ENCODE measurements around the gene ADARB1.

Gene ADARB1

GRCh38 chr21:45029298-45029947 is 45.0 kb upstream of the ADARB1 start:
- no peak for TF ChIP-seq CTCF (IDR thresholded peaks at IDR 0.05; ENCODE audit: insufficient read depth, low read length, poor library complexity, severe bottlenecking)
- H3K36me3 ChIP-seq (ENCODE audit: control insufficient read depth, insufficient read depth, low read length), result no peaks in the 10 kb centered on the region
- no peaks in the 10 kb centered on the region; the same call in 1 of the 2 replicates for H3K27me3 ChIP-seq (replicated peaks; ENCODE audit: control insufficient read depth, insufficient read depth, low read length)
- no peak overlapping the region for H3K4me3 ChIP-seq (replicated peaks; ENCODE audit: low read depth, low read length)
- DNase-seq (ENCODE audit: extremely low read depth, insufficient read length), result no peak

DNA sequence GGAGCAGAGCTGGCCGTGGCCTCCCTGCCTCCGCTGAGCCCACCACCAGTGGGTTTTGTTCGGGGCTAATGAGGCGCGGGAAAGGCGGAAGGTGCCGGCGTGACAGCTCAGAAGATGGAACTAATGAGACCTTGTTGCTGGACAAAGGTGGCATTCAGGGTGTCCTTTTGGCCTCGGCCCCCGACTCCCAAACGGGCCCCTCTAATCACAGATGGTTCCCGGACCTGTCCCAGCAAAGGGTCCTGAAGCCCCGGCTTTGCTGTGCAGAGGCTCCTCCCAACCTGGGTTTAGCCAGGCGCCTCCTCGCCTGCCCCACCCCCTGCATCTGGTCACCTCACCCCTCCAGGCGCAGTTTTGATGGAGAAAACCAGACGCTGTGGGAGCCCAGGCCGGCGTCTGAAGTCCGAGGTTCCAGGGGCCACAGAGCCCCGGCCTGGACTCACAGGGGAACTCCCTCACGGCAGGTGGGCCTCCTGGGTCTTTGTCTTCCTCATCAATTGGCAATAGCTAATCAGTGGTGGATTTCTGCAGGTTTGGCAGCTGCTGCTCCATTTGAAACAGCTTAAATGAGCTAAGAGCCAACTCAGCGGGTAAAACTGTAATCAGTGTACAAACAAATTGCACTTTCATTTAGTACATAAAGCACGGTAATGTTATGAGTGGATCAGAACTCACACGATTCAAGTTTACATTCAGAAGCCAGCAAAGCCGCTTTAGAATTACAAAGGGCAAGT is 44.3 kb upstream of the ADARB1 start:
- TF ChIP-seq CTCF (IDR thresholded peaks at IDR 0.05; ENCODE audit: insufficient read depth, low read length, poor library complexity, severe bottlenecking), result no peak
- Histone ChIP-seq H3K27me3 (replicated peaks; ENCODE audit: control insufficient read depth, insufficient read depth, low read length) (no peaks in the 10 kb centered on the region; the same call in 1 of the 2 replicates), H3K4me3 (replicated peaks; ENCODE audit: low read depth, low read length) (no peak overlapping the region), H3K36me3 (ENCODE audit: control insufficient read depth, insufficient read depth, low read length) (no peaks in the 10 kb centered on the region)
- no peak for DNase-seq (ENCODE audit: extremely low read depth, insufficient read length)

DNA sequence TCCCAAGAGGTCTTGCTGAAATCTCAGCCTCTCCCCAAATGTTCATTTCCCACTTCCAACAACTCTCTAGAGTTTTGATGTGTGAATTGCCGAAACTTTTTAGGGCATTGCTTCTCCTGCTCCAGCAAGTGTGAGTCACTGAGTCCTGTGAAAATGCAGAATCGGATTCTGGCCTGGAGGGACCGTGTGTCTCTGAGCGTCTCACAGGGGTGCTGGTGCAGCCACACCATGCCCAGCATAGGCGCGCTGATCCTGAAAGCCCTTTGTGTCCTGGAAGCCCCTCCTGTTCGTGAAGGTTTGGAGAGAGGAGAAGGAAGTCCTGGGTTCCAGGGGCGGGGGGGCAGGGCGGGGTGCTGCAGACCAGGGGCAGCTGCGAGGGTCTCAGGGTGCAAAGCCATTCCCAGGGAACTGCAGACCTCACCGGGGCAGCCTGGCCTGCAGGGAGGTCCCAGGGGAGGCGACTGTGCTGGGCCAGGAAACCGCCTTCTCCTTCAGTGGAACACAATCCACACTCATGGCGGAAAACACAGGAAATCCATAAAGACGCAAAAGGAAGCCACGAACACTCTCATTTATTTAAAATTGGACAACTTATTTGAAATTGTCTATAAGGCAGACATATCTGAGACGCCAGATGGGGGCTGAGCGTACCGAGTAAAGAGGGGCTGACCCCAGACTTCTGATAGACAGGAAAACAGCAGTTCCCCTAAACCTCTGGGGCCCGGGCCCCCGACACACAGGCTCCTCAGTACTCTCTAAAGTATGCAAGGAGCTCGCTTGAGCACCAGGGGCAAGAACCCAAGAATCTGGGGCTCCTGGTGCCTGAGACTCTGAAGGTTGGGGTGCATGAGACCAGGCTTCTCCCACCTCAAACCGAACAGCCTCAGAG is 43.5 kb upstream of the ADARB1 start:
- no peak for DNase-seq (ENCODE audit: extremely low read depth, insufficient read length)
- TF ChIP-seq CTCF (IDR thresholded peaks at IDR 0.05; ENCODE audit: insufficient read depth, low read length, poor library complexity, severe bottlenecking), result no peak
- H3K36me3 ChIP-seq (ENCODE audit: control insufficient read depth, insufficient read depth, low read length), result no peaks in the 10 kb centered on the region
- H3K4me3 ChIP-seq (replicated peaks; ENCODE audit: low read depth, low read length), result no peak overlapping the region
- H3K27me3 ChIP-seq (replicated peaks; ENCODE audit: control insufficient read depth, insufficient read depth, low read length), result no peaks in the 10 kb centered on the region; the same call in 1 of the 2 replicates

DNA sequence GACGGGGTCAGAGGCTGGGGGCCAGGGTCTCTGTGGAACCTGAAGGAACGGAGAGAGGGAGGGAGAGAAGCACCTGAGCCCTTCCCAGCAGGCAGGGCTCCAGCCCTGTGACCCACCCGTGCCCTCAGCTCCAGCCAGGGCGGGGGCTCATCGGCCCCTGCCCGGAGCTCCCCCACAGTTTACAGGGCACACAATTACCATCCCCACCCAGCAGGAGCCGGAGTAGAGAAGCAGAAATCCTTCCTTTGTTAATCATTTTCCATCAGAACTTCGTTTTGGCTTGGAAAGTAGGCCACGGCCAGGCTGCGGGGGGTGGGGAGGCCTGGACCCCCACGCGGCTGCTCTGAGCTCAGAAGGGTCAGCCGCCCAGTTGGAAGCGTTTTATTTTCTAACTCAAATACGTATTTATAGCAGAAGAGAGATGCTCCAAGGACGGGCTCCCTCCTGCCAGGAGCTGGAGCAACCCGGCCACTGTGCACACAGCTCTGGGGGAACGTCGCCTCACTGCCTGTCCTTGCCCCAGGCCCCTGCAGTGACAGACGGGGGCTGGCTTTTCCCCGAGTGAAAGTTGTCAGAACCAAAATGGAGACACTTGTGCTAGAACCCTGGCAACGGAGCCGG is 42.7 kb upstream of the ADARB1 start:
- TF ChIP-seq CTCF (IDR thresholded peaks at IDR 0.05; ENCODE audit: insufficient read depth, low read length, poor library complexity, severe bottlenecking), result no peak
- no peak for DNase-seq (ENCODE audit: extremely low read depth, insufficient read length)
- no peaks in the 10 kb centered on the region; the same call in 1 of the 2 replicates for H3K27me3 ChIP-seq (replicated peaks; ENCODE audit: control insufficient read depth, insufficient read depth, low read length)
- H3K36me3 ChIP-seq (ENCODE audit: control insufficient read depth, insufficient read depth, low read length), result no peaks in the 10 kb centered on the region
- no peak overlapping the region for H3K4me3 ChIP-seq (replicated peaks; ENCODE audit: low read depth, low read length)

DNA sequence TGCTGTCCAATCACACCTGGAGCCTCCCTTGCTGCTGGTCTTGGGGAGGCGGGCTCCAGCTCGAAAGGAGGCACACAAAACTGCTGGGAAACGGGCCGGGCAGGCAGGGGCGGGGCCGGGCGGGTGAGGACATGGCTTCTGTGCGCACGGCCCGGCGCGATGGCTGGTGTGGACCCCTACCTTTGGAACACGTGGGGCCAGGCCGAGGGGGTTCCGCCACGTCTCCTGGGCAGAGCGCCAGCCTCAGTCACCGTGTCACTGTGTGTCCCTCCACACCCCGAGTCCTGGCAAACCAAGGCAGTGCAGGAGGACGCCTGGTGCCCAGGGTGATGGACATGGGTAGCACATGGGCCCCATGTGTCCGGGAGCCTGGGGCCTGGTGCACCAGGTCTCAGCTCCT is 42.0 kb upstream of the ADARB1 start:
- H3K4me3 ChIP-seq (replicated peaks; ENCODE audit: low read depth, low read length), result no peak overlapping the region
- no peaks in the 10 kb centered on the region for H3K36me3 ChIP-seq (ENCODE audit: control insufficient read depth, insufficient read depth, low read length)
- no peaks in the 10 kb centered on the region; the same call in 1 of the 2 replicates for H3K27me3 ChIP-seq (replicated peaks; ENCODE audit: control insufficient read depth, insufficient read depth, low read length)
- no peak for DNase-seq (ENCODE audit: extremely low read depth, insufficient read length)
- no peak for TF ChIP-seq CTCF (IDR thresholded peaks at IDR 0.05; ENCODE audit: insufficient read depth, low read length, poor library complexity, severe bottlenecking)
